RPMI7951 (cell line): ENCODE results near the gene NAV1. TPM values are rescaled to one million over a fixed set of nuclear protein-coding genes. Genes with fewer than 3 reads are reported as not detected.
"Not testable (repeated sequence)": the region's sequence is repeated elsewhere in the genome, so short reads cannot be mapped to it uniquely, and the experiment has no call there.

ENCODE experiments used
- DNase-seq: peaks from one replicate; pipeline ENCODE4 v3.0.0-alpha.2; 2012; ENCODE audit warnings: low read depth
- total RNA-seq: library from RNA; depleted of rRNA; stranded (reverse); fragments of >200 nt; shearing (Covaris generic); gene quantifications from 2 replicates; pipeline ENCODE4 v1.2.3, GENCODE V29; 2014; rRNA removed

The NAV1 gene, protein sequence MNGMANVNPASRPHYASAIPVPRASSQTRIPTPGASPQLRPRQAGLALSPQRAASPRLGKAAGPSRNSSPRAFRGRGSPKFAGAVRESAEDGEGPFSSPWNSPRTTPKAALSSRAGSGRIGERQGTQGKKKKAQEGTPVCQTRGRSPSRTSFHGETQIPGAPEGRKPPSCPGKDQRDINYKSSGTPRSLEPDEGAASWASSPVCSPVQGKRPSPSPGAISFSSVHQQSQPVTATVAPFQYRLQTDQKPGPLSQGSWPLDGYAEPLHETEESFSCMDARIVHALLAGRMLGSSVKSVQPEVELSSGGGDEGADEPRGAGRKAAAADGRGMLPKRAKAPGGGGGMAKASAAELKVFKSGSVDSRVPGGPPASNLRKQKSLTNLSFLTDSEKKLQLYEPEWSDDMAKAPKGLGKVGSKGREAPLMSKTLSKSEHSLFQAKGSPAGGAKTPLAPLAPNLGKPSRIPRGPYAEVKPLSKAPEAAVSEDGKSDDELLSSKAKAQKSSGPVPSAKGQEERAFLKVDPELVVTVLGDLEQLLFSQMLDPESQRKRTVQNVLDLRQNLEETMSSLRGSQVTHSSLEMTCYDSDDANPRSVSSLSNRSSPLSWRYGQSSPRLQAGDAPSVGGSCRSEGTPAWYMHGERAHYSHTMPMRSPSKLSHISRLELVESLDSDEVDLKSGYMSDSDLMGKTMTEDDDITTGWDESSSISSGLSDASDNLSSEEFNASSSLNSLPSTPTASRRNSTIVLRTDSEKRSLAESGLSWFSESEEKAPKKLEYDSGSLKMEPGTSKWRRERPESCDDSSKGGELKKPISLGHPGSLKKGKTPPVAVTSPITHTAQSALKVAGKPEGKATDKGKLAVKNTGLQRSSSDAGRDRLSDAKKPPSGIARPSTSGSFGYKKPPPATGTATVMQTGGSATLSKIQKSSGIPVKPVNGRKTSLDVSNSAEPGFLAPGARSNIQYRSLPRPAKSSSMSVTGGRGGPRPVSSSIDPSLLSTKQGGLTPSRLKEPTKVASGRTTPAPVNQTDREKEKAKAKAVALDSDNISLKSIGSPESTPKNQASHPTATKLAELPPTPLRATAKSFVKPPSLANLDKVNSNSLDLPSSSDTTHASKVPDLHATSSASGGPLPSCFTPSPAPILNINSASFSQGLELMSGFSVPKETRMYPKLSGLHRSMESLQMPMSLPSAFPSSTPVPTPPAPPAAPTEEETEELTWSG (N-terminal part only)
- 24.7 and 27.6 TPM in 2 replicates for total RNA-seq

DNA sequence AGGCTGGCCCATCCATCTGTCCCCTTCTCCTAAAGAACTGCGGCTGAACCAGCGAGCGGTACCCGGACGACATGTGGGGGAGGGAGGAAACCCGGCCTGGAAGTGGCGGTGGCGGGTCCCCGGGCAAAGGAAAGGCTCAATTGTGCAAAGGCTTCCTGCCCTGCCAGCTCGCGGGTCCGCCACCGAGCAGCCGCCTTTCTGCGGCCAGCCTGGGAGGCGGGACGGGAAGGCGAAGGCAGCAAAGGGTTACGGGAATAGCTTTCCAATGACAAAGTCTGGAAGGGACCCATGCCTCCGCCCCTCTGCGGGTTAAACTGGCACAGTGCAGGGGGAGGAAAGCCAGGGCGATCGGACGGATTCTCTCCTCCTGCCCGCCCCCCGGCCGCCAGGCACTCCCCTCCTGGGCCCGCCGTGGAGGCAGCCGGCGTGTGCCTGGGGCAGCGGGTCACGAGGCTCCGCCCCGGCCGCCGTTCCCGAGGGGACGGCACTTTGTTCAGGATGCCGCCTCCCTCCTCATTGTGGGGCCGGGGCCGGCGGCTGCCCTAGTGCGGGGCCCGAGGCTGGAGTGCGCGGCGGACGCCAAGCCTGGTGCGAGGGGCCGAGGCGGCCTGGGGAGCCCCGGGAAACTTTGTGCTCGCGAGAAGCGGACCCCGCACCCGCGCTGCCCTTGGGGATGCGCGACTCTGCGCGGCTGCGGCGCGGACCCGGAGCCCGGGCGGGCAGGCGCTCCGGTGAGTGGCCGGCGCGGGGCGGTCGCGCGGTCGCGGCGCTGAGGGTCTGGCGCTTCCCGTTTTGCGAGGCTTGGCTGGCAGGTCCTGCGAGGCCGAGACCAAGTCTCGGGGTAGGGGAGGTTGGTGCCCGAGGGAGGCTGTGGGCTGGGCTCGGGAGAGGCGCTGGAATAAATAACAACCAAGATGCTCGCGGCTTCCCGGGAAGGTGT, at the start of gene NAV1:
Gene NAV1 (plus strand): TSS at position 516 of the 940 bp plus-strand sequence. CDS start 83,758 bp downstream, outside the sequence.
- peak; percentile 94 for DNase-seq

DNA sequence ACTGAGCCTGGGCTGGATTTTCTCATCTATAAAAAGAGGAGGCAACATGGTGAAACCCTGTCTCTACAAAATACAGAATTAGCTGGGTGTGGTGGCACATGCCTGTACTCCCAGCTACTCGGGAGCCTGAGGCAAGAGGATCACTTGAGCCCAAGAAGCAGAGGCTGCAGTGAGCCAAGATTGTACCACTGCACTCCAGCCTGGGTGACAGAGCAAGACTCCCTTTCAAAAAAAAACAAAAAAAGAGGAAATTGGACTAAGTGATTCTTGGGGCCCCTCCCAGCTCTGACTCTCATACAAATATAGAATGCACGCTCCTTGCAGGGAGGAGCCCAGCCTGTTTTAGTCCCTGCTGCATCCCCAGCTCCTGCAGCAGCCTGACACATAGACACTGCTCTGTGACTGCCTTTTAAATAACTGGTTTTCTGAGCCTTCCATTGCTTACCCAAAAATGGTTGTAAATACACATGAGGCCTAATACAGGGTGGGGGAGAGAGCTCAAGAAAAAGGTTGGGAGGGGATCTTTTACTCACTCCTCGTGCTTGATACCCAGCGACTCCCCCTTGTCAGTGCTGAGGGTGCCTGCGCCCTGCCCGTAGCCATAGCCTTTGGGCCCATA, 49.2 kb upstream of the NAV1 start:
- no peak for DNase-seq

DNA sequence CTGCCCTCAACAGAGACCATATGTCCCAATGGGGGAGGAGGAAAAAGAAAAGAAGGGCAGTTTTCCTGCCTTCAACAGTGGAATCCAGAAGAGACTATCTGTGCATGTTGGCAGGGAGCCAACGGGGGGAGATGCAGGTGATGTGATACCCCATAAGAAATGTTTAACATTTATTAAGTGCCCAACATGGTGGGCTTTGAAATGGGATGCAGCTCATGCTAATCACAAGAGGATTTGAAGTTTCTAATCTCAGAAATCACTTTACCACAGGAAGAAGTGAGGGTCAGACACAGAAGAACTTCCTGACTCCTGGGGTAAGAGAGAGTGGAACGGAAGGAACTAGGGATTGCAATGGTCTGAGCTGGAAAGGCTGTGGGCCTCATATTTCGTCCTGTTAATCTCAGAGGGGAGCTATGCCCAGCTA, 48.2 kb upstream of the NAV1 start:
- DNase-seq: peak; percentile 54

DNA sequence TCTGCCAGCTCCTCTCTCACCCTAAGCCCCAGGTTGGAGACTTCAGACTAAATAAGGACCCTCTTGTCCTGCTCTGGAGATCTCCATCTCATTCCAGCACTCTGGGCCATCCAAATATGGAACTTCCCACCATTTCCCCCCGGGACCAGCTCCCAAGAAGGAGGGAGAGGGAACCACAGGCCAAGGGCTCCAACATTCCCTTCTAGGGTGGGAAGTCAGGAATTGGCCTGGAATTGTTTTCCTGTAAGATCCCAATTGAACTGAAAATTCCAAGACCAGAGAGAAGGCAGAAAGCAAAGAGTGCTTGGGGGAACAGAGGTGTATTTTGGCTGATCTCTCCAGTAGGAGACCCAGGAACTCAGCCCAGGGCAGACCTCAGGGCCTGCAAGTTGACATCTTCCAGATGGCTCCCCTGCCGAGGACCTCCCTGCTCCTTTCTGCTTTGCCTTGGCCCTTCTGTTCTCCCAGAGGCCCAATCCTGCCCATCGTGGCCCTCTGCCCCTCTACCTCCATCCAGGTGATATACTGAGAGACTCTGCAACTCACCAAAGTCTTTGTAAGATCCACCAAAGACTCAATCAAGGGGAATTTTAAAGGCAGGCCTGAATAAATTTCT, 46.9 kb upstream of the NAV1 start:
- DNase-seq: no peak

DNA sequence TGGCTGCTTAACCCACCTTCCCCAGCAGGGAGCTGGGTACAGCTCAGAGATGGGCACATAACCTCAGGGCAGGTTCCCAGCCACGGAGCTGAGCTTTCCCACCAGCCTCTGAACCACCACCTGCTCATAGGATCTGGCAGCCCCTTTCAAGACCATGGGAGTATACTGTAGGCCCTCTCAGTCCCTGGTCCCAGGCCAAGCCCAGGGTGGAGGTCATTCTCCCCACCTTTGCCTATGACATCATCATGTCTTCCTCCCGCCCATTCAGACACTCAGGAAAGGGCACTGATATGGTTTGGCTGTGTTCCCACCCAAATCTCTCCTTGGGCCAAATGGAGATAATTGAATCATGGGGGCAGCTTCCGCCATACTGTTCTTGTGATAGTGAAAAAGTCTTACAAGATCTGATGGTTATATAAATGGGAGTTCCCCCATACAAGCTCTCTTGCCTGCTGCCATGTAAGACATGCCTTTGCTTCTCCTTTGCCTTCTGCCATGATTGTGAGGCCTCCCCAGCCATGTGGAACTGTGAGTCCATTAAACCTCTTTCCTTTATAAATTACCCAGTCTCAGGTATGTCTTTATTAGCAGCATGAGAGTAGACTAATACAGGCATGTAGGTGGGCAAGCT, 45.8 kb upstream of the NAV1 start:
- DNase-seq: not testable (repeated sequence)

DNA sequence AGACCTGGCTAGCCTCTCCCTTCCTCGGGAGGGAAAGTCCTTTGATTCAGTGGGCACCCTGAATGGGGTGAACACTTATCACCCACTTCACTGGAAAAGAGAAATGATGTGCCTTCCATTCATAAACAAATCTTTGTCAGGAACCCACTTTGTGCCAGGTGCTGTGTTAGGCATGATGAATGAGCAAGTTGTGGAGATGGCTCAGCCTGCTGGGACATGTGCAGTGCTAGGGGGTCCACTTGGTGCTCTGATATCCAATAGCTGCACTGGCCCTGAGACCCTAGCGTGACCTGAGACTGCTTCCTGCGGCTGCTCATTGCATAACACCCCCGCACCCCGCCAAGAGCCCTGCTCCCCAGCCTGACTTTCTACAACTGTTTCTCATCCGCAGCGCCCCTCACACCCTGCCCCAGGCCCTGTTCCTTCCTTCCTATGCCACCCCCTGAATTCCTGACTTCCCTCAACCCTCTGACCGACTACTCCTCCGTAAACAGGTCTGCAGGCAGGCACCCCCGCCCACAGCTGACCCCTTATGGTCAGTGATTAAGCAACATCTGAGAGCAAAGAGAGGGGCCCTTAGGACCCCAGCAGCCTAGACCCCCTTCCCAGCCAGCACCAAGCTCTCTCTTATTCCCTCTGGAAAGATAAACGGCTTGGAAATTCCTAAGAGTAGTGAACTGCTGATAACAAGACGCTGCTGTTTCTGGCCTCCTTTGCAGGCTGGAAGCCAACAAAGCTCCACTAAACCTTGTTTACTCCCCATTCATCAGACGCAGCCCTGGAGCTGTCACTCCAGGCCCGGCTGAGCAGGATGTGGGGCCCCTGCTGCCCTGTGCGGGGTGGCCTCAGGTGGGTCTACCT, 44.9 kb upstream of the NAV1 start:
- DNase-seq: no peak

DNA sequence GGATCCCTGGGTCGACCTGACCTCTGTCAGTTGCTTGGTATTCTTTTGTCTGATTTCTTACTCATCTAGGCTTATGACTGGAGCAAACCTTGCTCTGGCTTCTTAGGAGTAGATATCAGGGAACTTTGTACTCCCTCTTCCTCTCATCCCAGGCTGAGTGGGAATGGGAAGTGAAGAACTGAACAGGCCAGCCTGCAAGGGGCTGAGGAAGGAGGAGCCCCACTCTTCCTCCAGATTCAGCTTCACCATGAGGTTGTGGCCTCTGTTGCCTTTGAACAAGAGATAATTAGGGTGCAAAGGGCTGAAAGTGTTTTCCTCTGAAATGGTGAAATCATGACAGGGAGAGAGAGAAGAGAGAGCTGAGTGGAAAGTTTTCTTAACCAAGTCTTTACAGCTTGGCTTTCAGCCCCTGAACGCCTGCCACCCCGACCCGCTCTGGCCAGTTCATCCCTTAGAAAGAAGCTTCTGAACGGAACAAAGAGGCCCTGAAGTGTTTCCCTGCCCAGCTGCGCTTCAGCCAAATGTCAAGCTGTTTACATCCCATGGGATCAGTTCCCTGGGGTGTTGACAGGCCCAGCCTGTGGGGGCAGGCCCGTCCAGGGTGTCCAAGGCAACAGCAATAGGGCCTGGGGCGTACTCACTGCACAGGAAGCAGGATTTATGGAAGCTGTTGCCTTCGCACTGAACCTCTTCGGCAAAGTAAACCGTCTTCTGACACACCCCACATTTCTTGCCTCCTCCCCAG, 43.2 kb upstream of the NAV1 start:
- peak; percentile 77 for DNase-seq

DNA sequence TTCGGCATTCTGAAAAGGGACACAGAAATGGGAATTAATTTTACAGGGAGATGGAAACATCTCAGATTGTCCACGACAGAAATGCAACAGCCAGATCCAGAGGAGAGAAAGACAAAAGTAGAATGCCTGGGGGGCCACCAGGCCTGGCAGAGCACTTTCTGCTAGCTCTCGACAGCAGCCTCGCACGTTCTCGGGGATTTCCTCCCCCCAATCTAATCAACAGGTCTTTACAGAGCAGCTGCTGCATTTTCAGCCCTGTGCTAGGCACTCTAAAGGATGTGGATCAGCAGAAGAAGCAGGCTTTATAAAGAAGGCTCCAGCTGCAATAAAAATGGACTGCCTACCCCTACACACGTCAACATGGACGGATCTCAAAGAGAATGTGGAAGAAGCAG, 42.6 kb upstream of the NAV1 start:
- DNase-seq: no peak

DNA sequence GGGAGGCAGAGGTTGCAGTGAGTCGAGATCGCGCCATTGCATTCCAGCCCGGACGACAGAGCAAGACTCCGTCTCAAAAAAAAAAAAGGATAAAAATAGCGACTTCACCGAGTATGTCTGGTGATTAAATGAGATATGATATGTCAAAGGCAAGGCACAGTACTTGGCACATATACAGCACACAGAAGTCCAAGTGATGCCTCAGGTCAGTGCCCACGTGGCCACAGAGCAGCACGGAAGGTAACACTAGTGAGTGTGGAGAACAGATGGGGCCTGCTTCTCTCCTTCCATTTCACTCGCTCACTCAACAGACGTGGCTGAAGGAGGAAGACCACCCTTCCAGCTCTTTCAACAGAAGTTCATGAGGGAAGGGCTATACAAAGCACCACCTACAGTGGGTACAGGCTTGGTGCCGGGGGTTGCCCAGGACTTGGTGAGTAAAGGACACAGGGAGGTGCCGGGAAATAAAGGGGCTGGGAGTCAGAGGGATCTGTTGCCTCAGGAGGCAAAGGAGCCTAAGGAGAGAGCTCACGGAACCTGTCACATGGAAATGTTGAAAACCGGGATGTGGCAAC, 40.9 kb upstream of the NAV1 start:
- DNase-seq: no peak

DNA sequence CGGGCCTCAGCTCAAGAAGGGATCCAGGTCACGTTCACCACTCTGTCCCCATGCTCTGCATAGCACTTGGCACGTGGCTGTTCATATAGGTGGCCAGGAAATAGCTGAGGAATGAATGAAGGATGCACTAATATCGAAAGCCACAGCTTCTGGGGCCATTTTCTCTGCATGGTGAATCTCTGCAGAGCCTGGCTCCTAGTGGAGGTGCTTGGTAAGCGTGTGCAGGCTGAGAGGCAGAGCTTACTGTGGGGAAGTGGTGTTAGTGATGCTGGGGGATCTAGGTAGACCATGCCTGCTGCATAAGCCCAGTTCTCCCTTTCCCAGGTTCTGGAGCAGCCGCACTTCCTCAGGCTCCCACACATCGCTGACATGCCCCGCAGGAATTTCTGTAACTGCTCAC, 40.3 kb upstream of the NAV1 start:
- no peak for DNase-seq

DNA sequence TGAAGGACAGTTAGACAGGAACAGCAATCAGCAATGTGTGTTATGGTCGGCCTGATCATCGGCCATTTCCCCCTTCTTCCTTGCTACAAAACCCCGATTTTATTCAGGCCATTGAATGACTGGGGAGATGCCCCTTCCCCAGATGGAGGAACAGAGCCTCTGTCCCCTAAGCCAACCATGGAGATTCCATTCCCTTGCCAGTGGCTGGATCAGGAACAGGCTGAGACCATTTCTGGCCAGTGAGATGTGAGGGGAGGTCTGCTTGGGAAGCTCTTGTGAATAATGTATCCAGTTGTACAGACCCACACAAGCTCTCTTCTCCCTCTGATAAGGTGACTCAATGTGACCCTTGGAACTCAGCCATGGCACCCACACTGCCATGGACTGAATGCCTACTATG, 39.7 kb upstream of the NAV1 start:
- DNase-seq: no peak

DNA sequence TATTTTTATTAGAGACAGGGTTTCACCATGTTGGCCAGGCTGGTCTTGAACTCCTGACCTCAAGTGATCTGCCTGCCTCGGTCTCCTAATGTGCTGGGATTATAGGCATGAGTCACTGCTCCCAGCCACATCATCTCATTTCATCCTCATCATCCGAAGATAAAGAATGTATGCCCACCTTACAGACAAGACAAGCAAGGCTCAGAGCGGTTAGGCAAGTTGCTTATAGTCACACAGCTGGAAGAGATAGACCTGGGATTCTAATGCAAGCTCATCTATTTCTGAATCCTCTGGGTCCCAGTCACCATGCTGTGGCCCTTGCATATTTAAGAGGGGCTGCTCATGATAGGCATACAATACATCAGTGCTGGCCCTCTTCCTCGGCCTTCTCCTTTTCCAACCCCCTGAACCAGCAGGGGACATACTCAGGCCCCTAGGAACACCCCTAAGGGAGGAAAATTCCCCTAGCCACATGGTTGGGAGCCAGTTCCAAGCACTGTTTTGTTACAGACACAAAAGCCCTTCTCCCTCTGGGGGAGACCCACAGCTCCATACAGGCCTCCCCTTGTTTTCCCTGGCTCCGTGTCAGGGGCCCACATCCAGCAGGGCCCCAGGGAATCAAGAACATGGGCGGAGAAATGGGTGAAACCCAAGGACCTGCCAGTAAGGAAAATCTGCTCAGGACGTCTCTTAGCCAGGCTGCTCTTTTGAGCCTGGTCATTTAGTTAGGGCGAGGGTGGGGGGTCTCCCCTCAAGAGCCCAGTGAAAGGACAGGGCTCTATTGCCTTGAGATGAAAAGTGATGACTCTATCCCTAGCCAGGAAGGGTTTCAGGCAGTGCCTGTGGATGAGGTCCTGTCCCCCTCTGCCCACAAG, 38.9 kb upstream of the NAV1 start:
- DNase-seq: no peak

DNA sequence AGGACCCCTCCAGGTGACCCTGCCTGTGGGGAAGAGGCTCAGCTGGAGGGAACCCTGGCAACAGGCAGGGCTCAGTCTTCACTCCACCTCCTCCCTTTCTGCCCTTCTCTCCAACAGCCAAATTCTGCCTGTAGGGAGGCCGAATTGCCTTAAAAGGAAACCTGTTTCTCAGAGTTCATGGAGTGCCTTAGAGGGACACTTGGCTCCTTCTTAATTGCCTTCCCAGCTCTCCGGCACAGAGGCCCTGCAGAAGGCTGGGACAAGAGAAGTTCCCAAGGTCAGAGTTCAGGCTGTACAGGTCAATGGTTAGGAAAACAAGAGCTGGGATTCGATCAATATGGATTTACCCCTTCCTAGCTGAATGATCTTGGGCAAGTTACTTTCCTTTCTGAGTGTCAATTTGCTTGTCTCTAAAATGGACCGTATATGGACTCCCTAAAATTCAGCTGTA, 38.2 kb upstream of the NAV1 start:
- DNase-seq: peak; percentile 42

DNA sequence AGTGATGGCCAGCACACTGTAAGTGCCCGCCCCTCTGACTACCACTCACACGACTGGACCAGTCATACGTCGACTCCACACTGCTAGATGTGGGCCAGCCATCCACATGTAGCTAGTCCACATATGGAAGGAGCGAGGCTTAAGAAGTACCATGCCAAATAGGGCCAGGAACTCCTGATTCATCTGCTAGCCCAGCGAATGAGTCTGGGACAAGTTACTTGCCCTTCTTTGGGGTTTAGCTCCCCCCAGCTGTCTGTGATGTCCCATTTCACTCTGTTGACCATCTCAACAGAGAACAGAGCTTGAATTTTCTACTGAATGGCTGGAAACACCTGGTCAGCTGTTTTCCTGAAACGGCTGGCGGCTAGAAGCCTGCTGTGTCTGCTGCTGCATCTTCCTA, 37.8 kb upstream of the NAV1 start:
- peak; percentile 50 for DNase-seq

DNA sequence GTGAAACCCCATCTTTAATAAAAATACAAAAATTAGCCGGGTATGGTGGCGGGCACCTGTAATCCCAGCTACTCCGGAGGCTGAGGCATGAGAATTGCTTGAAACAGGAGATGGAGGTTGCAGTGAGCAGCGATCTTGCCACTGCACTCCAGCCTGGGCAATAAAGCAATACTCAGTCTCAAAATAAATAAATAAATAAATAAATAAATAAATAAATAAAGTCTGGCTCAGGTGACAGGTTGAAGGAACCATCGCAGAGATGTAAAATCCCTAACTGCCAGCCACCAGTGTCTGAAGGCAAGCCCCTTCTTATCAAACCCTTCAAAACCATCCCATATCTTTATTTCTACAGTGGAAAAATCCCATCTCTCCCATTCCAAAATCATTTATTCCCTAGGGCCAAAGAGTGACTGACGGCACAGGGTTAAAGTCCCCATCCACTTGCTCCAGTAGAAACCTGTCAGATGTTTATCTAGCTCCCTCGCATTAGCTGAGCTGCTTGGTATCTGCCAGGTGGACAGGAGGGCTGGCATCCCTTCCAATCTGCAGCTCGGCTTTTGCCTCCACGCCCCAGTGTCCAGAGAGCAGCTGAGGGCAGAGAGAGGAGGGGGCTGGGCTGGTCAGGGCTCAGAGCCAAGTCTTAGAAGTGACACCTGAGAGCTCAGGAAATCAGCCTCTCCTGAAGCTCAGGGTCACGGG, 37.0 kb upstream of the NAV1 start:
- no peak for DNase-seq

DNA sequence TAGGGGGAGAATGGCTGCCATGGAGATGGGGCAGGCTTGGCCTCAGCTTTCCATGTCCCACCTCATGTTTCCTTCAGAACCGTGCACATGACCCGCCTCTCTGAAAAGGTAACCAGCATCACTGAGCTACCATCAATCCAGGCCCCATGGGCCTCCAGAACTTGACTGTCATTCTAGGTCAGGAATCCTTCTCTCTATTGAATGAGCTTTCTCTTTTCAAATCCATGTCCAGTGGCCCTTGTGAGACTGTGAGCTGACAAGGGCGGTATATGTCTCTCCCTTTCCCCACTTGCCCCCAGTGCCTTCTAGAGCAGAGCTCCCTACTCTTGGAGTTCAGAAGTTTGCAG, 36.4 kb upstream of the NAV1 start:
- no peak for DNase-seq
